Measurements from ENCODE around the gene FER. TPM values are rescaled to one million over a fixed set of nuclear protein-coding genes. Genes with fewer than 3 reads are reported as not detected.
"Not testable (repeated sequence)": the region's sequence is repeated elsewhere in the genome, so short reads cannot be mapped to it uniquely, and the experiment has no call there.

FER gene
- total RNA-seq, 1 donor from 2014 or later: 30.9 TPM

DNA sequence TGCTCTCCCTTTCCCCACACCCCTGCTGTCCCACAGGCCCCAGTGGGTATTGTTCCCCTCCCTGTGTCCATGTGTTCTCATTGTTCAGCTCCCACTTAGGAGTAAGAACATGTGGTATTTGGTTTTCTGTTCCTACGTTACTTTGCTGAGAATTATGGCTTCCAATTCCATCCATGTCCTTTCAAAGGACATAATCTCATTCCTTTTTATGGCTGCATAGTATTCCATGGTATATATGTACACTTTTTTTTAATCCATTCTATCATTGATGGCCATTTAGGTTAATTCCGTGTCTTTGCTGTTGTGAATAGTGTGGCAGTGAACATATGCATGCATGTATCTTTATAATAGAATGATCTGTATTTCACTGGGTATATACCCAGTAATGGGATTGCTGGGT lies 25.6 kb downstream of the FER start:
- Mint-ChIP-seq H3K4me1 (ENCODE audit: low read depth, unreplicated experiment) (no peaks in the 10 kb centered on the region), H3K9me3 (ENCODE audit: unreplicated experiment) (peaks cover 4% of the 10 kb centered on the region), H3K36me3 (ENCODE audit: unreplicated experiment) (peaks cover 11% of the 10 kb centered on the region), H3K27me3 (ENCODE audit: unreplicated experiment) (peaks cover 2% of the 10 kb centered on the region), H3K4me3 (ENCODE audit: unreplicated experiment) (no peak overlapping the region), H3K27ac (ENCODE audit: unreplicated experiment) (no peak overlapping the region)
- no peak for TF ChIP-seq CTCF (IDR thresholded peaks at IDR 0.05; ENCODE audit: partially characterized antibody, unreplicated experiment)
- DNase-seq: no peak

- DNase-seq; H3K9me3 Mint-ChIP-seq (ENCODE audit: unreplicated experiment); H3K4me3 Mint-ChIP-seq (ENCODE audit: unreplicated experiment); H3K27me3 Mint-ChIP-seq (ENCODE audit: unreplicated experiment); H3K4me1 Mint-ChIP-seq (ENCODE audit: low read depth, unreplicated experiment): not testable (repeated sequence)
- Mint-ChIP-seq H3K36me3 (ENCODE audit: unreplicated experiment) (peaks cover 16% of the 10 kb centered on the region), H3K27ac (ENCODE audit: unreplicated experiment) (peak overlapping the region; percentile 15)
Observed at GRCh38 chr5:108774079-108774478, 26.4 kb downstream of the FER start.

DNA sequence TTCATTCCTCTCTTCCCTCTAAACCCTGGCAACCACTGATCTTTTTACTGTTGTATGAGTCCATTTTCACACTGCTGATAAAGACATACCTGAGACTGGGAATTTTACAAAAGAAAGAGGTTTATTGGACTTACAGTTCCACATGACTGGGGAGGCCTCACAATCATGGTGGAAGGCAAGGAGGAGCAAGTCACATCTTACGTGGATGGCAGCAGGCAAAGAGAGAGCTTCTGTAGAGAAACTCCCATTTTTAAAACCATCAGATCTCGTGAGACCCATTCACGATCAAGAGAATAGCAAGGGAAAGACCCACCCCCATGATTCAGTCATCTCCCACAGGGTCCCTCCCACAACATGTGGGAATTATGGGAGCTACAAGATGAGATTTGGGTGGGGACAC lies 29.9 kb downstream of the FER start:
- not testable (repeated sequence) for H3K4me3 Mint-ChIP-seq (ENCODE audit: unreplicated experiment); H3K27ac Mint-ChIP-seq (ENCODE audit: unreplicated experiment); H3K9me3 Mint-ChIP-seq (ENCODE audit: unreplicated experiment); DNase-seq; H3K4me1 Mint-ChIP-seq (ENCODE audit: low read depth, unreplicated experiment); H3K27me3 Mint-ChIP-seq (ENCODE audit: unreplicated experiment)
- peaks cover 17% of the 10 kb centered on the region for H3K36me3 Mint-ChIP-seq (ENCODE audit: unreplicated experiment)

- H3K27ac Mint-ChIP-seq (ENCODE audit: unreplicated experiment); H3K4me1 Mint-ChIP-seq (ENCODE audit: low read depth, unreplicated experiment); DNase-seq; H3K27me3 Mint-ChIP-seq (ENCODE audit: unreplicated experiment); H3K4me3 Mint-ChIP-seq (ENCODE audit: unreplicated experiment); H3K9me3 Mint-ChIP-seq (ENCODE audit: unreplicated experiment): not testable (repeated sequence)
- H3K36me3 Mint-ChIP-seq (ENCODE audit: unreplicated experiment): peaks cover 23% of the 10 kb centered on the region
Observed at GRCh38 chr5:108784577-108784976, 36.9 kb downstream of the FER start.

GRCh38 chr5:108786806-108787483 lies 39.2 kb downstream of the FER start:
- no peak overlapping the region for H3K4me3 Mint-ChIP-seq (ENCODE audit: unreplicated experiment)

DNA sequence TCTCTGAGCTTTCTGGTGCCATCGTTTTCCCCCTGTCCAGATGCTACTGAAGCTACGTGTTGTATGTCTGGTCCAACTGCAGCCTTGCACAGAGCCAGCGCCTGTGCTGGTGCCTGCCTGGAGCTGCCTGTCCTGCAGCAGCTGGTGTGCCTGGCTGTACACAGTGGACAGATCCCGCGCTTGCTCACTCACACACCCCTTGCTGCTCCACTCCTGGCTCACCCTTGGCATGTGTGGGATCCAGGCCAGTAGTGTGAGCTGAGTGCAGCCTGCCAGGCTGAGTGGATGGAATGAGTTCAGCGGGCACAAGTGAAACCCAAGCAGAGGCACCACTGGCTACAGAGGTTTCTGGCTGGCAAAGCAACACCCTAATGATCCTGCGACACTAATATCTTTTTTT lies 40.4 kb downstream of the FER start:
- peaks cover 7% of the 10 kb centered on the region for H3K27me3 Mint-ChIP-seq (ENCODE audit: unreplicated experiment)
- DNase-seq: no peak
- TF ChIP-seq CTCF (IDR thresholded peaks at IDR 0.05; ENCODE audit: partially characterized antibody, unreplicated experiment): no peak
- peak overlapping the region; percentile 53 for H3K27ac Mint-ChIP-seq (ENCODE audit: unreplicated experiment)
- no peak overlapping the region for H3K4me3 Mint-ChIP-seq (ENCODE audit: unreplicated experiment)
- peaks cover 10% of the 10 kb centered on the region for H3K9me3 Mint-ChIP-seq (ENCODE audit: unreplicated experiment)
- peaks cover 3% of the 10 kb centered on the region for H3K4me1 Mint-ChIP-seq (ENCODE audit: low read depth, unreplicated experiment)
- H3K36me3 Mint-ChIP-seq (ENCODE audit: unreplicated experiment): peaks cover 23% of the 10 kb centered on the region

More at GRCh38 chr5:108786806-108787483, 39.2 kb downstream of the FER start:
- Mint-ChIP-seq H3K9me3 (ENCODE audit: unreplicated experiment) (peaks cover 10% of the 10 kb centered on the region), H3K27me3 (ENCODE audit: unreplicated experiment) (peaks cover 7% of the 10 kb centered on the region), H3K27ac (ENCODE audit: unreplicated experiment) (no peak overlapping the region), H3K4me1 (ENCODE audit: low read depth, unreplicated experiment) (peaks cover 3% of the 10 kb centered on the region), H3K36me3 (ENCODE audit: unreplicated experiment) (peaks cover 23% of the 10 kb centered on the region)
- no peak for DNase-seq
- no peak for TF ChIP-seq CTCF (IDR thresholded peaks at IDR 0.05; ENCODE audit: partially characterized antibody, unreplicated experiment)
